PFSK-1 (cell line): ENCODE measurements around the gene INAFM1.

Experiments used
- POLR2AphosphoS5 ChIP-seq: IDR thresholded peaks from 2 replicates; pipeline ENCODE4 v1.6.1; 2012; ENCODE audit warnings: low read depth, mild to moderate bottlenecking, control low read depth, low read length, moderate library complexity
- REST ChIP-seq, 2 experiments: IDR thresholded peaks; 2 replicates each; pipeline versions ENCODE4 v1.6.1 to v1.8.0; 2011 to 2012; ENCODE audit warnings: low read depth in 2 of 2, low read length in 2 of 2, control low read depth in 1 of 2, inconsistent platforms in 1 of 2, mild to moderate bottlenecking in 1 of 2, moderate library complexity in 1 of 2; ENCODE audit not compliant: insufficient read depth in 1 of 2
- TAF1 ChIP-seq: IDR thresholded peaks from 2 replicates; pipeline ENCODE4 v1.6.1; 2012; ENCODE audit warnings: low read length, control low read depth, borderline replicate concordance; ENCODE audit not compliant: insufficient read depth

- TF ChIP-seq POLR2AphosphoS5 (no peak), TAF1 (no peak), REST (IDR thresholded peaks at IDR 0.05; ENCODE audit: insufficient read depth in 1 of 2, low read depth in 2 of 2, low read length in 2 of 2) (no peak)
These were observed 29.3 kb downstream of the INAFM1 start for GRCh38 chr19:47303966-47304365.
